ENCODE data around the gene MATN4. TPM values are rescaled to one million over a fixed set of nuclear protein-coding genes. Genes with fewer than 3 reads are reported as not detected.
A peak's percentile ranks its signal among the peaks of the same experiment; 100 is the strongest.

Gene MATN4
- total and polyA plus RNA-seq, 2 of the 13 experiments (the other 11 are each of a cell fraction or from before 2014, with no cell fraction given): not detected

- peak; percentile 39; the same call in 1 of the 2 replicates for TF ChIP-seq ZNF264 (CRISPR knock-in tag; IDR thresholded peaks at IDR 0.05)
- TF ChIP-seq, protein P1, sequence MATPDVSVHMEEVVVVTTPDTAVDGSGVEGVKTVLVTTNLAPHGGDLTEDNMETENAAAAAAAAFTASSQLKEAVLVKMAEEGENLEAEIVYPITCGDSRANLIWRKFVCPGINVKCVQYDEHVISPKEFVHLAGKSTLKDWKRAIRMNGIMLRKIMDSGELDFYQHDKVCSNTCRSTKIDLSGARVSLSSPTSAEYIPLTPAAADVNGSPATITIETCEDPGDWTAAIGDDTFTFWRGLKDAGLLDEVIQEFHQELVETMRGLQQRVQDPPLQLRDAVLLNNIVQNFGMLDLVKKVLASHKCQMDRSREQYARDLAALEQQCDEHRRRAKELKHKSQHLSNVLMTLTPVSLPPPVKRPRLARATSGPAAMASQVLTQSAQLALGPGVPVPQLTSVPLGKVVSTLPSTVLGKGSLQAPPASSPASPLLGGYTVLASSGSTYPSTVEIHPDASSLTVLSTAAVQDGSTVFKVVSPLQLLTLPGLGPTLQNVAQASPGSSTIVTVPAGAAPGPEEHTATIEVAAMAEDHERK (CRISPR knock-in tag; IDR thresholded peaks at IDR 0.05; ENCODE audit: low read depth): no peak
- TF ChIP-seq ZNF44 (CRISPR knock-in tag; IDR thresholded peaks at IDR 0.05): 0 out of 2 replicates have a peak, but pooled peaks have one; percentile 23
- no peak for TF ChIP-seq ZNF75D (CRISPR knock-in tag; IDR thresholded peaks at IDR 0.05; ENCODE audit: borderline replicate concordance)
- TF ChIP-seq CEBPG (CRISPR knock-in tag; IDR thresholded peaks at IDR 0.05): no peak
- no peak for TF ChIP-seq SMARCC2 (IDR thresholded peaks at IDR 0.05)
- peak; percentile 83; the same call in 1 of the 2 replicates for TF ChIP-seq KDM2A (CRISPR knock-in tag; IDR thresholded peaks at IDR 0.05; ENCODE audit: borderline replicate concordance, low read depth)
- TF ChIP-seq FOXM1 (CRISPR knock-in tag; IDR thresholded peaks at IDR 0.05): no peak
- TF ChIP-seq ZNF660 (CRISPR knock-in tag; IDR thresholded peaks at IDR 0.05; ENCODE audit: borderline replicate concordance, low read depth): no peak
- no peak for TF ChIP-seq ZNF549 (CRISPR knock-in tag; IDR thresholded peaks at IDR 0.05)
- TF ChIP-seq ZNF570 (CRISPR knock-in tag; IDR thresholded peaks at IDR 0.05; ENCODE audit: borderline replicate concordance): no peak
- TF ChIP-seq, protein P2, sequence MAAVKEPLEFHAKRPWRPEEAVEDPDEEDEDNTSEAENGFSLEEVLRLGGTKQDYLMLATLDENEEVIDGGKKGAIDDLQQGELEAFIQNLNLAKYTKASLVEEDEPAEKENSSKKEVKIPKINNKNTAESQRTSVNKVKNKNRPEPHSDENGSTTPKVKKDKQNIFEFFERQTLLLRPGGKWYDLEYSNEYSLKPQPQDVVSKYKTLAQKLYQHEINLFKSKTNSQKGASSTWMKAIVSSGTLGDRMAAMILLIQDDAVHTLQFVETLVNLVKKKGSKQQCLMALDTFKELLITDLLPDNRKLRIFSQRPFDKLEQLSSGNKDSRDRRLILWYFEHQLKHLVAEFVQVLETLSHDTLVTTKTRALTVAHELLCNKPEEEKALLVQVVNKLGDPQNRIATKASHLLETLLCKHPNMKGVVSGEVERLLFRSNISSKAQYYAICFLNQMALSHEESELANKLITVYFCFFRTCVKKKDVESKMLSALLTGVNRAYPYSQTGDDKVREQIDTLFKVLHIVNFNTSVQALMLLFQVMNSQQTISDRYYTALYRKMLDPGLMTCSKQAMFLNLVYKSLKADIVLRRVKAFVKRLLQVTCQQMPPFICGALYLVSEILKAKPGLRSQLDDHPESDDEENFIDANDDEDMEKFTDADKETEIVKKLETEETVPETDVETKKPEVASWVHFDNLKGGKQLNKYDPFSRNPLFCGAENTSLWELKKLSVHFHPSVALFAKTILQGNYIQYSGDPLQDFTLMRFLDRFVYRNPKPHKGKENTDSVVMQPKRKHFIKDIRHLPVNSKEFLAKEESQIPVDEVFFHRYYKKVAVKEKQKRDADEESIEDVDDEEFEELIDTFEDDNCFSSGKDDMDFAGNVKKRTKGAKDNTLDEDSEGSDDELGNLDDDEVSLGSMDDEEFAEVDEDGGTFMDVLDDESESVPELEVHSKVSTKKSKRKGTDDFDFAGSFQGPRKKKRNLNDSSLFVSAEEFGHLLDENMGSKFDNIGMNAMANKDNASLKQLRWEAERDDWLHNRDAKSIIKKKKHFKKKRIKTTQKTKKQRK (IDR thresholded peaks at IDR 0.05; ENCODE audit: low read length): no peak
- TF ChIP-seq MAZ (IDR thresholded peaks at IDR 0.05; ENCODE audit: borderline replicate concordance, low read depth, low read length): peak; percentile 36; the same call in 1 of the 2 replicates
- TF ChIP-seq MAZ (CRISPR knock-in tag; IDR thresholded peaks at IDR 0.05; ENCODE audit: low read depth): peak; percentile 73; the same call in 1 of the 2 replicates
- TF ChIP-seq NFIB (CRISPR knock-in tag; IDR thresholded peaks at IDR 0.05; ENCODE audit: borderline replicate concordance): no peak
- no peak for TF ChIP-seq HNRNPLL (IDR thresholded peaks at IDR 0.05; ENCODE audit: low read depth, low read length, poor library complexity, severe bottlenecking)
- 0 out of 2 replicates have a peak, but pooled peaks have one; percentile 26 for TF ChIP-seq KDM5A (IDR thresholded peaks at IDR 0.05; ENCODE audit: borderline replicate concordance, low read length)
- no peak for TF ChIP-seq MAFF (IDR thresholded peaks at IDR 0.05; ENCODE audit: low read depth, low read length)
- peak; percentile 87 for TF ChIP-seq ZNF564 (CRISPR knock-in tag; IDR thresholded peaks at IDR 0.05)
- TF ChIP-seq FOXP4 (CRISPR knock-in tag; IDR thresholded peaks at IDR 0.05): no peak; the same call in 1 of the 2 replicates
Measured at GRCh38 chr20:45347936-45348778, 40.1 kb upstream of the MATN4 start, which contains the start of gene SDC4 (continued).
